ENCODE results near the gene RC3H2.
A peak's percentile ranks its signal among the peaks of the same experiment; 100 is the strongest.

Gene RC3H2, protein sequence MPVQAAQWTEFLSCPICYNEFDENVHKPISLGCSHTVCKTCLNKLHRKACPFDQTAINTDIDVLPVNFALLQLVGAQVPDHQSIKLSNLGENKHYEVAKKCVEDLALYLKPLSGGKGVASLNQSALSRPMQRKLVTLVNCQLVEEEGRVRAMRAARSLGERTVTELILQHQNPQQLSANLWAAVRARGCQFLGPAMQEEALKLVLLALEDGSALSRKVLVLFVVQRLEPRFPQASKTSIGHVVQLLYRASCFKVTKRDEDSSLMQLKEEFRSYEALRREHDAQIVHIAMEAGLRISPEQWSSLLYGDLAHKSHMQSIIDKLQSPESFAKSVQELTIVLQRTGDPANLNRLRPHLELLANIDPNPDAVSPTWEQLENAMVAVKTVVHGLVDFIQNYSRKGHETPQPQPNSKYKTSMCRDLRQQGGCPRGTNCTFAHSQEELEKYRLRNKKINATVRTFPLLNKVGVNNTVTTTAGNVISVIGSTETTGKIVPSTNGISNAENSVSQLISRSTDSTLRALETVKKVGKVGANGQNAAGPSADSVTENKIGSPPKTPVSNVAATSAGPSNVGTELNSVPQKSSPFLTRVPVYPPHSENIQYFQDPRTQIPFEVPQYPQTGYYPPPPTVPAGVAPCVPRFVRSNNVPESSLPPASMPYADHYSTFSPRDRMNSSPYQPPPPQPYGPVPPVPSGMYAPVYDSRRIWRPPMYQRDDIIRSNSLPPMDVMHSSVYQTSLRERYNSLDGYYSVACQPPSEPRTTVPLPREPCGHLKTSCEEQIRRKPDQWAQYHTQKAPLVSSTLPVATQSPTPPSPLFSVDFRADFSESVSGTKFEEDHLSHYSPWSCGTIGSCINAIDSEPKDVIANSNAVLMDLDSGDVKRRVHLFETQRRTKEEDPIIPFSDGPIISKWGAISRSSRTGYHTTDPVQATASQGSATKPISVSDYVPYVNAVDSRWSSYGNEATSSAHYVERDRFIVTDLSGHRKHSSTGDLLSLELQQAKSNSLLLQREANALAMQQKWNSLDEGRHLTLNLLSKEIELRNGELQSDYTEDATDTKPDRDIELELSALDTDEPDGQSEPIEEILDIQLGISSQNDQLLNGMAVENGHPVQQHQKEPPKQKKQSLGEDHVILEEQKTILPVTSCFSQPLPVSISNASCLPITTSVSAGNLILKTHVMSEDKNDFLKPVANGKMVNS

DNA sequence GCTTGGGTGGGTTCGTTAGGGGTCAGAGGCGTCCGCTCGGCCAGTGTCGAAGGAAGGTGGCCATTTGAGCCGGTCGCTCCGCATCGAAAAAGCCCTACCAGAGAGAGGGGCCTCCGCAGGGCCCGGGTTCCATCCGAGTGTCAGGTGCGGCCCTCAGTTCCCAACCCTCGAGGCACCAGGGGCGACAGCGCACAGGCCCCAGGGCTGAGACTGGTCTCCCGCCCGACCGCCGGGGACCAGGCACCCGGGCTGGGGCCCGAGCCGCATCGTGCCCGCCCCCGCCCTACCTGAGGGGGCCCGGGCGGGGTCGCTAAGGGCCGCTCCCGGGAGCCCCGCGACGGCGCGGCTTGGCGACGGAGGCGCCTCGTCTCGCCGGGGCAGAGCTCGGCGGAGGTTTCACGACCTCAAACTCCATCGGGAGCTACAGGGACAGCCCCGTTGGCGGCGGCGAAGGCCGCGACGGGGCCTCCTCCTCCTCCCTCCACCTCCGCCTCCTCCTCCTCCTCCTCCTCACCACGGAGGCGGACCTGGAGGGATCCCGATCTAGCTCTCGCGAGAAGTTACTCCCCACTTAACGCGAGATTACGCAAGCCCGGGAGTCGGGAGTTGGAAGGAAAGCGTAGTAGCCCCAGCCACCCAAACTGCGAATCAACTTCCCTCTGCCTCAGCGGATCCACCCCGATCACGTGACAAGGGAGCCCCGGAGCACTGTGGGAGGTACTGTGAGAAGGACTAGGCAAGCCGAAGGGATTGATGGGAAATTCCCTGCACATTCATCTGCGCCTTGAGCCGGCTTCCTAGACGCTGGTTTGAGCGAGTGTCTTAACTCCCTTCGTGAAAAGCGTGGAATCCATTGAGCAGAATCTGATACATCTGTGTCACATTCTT is at the start of gene RC3H2:
Gene RC3H2 (minus strand): TSS at position 537 of the 888 bp plus-strand sequence. CDS start 7,850 bp downstream, outside the sequence.
- peak; percentile 99 for DNase-seq

DNA sequence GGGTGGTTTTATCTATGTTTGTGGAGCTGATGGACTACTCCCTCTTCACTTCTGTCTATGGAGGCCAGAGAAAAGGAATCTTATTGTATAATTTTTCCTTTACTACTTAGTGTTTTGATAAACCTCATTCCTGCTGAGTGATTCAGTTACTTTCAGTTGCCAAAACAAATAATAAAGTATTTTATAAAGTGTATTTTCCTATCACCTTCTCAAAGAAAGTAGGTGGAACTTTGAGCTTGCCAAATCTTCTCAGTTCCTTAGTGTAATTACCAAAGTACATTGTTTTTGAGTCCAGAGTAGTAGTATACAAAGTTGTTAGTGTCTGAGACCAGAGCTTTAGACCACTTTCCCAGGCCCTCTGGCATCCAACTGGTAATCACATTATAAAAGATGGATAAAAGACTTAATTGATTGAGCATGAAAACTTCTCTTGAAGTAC is 49.1 kb upstream of the RC3H2 start:
- DNase-seq, result no peak

DNA sequence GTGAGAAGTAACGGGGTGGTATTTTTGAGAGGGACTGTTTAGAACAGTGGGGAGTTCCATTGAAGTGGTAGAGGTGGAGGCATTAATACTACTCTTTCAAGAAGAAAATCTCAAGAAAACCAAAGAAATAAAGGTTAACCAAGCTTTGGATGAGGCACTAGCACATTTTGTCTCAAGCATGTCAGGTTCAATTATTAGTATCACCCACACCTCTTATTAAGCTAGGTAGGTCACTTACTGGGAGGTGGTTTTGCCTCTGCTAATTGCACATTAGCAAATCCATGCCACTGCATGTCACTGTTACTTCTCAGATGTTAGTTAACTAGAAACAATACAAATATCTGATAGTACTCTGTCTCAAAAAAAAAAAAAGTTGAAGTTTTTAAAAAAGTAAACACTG is 45.9 kb upstream of the RC3H2 start:
- no peak for DNase-seq

DNA sequence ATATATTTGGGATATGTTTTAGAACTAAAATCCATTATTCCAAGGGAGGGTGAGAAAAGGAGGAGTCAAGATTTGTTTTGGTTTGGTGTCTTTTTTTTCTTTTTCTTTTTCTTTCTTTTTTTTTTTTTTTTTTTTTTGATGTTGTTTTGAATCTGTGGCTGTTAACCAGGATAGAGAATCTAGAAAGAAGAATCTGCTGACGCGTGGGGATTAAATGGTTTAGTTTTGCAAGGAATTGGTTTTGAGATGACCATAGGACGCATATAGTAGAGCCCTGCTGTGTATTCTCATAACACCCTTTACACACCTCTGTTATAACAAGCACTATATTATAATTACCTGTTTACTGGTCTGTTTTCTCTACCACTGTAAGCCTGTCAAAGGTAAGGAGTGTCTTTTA is 45.1 kb upstream of the RC3H2 start:
- DNase-seq, result no peak

DNA sequence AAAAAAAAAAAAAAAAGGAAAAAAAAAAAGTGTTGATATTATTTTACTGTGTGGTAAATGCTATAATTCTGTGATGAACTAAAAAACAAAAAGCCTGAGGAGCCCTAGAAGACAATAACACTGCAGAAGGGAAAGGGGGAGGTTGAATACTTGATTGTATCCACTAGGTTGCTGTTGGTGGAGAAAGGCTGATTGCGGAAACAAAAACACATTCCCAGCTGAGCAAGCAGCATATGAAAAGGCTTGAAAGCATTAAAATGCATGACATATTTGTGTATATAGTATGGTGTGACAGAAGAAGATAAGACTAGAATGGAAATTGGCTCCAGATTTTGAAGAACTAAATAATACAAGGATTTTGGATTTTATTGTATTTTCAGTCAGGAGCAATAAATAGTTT is 44.5 kb upstream of the RC3H2 start:
- no peak for DNase-seq

DNA sequence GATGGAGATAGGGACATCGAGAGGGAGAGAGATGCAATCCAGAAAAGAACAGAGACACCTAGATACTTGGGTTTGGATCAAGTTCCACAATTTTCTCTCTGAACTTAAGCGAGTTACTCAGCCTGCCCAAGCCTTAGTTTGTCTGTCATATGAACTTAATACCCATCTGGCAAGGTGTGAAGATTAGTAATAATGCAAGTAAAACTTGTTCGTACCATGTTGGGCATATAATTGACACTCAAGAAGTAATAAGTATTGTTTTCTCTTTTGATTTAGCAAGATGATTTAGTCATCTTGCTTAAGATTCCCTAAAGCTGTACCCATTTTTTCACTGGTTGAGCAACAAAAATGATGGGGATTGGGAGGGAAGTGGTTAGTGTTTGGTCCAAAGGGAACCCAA is 43.2 kb upstream of the RC3H2 start:
- DNase-seq, result peak; percentile 49

DNA sequence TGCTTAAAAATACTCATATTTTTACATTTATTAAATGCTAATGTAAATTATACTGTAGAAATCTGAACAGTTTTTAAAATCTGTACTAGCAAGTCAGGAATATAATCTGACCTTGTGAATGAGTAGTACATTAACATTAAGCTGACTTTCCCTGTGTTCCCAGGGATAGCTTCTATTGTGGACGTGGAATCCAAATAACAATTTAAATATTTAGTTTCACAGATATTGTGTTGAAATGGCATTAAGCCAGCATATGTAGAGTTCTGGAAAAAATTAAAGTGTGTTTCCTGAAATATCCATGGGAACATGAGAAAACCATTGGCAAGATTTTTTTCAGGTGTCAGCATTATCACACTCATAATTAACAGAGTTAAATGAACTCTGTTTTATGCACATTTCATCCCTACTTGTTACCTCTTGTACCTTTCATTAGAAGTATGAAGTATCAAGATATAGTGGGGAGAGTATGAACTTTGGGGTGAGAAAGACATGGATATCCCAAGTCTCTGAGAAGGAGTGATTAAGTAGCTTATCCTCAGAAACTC is 41.4 kb upstream of the RC3H2 start:
- DNase-seq, result no peak

DNA sequence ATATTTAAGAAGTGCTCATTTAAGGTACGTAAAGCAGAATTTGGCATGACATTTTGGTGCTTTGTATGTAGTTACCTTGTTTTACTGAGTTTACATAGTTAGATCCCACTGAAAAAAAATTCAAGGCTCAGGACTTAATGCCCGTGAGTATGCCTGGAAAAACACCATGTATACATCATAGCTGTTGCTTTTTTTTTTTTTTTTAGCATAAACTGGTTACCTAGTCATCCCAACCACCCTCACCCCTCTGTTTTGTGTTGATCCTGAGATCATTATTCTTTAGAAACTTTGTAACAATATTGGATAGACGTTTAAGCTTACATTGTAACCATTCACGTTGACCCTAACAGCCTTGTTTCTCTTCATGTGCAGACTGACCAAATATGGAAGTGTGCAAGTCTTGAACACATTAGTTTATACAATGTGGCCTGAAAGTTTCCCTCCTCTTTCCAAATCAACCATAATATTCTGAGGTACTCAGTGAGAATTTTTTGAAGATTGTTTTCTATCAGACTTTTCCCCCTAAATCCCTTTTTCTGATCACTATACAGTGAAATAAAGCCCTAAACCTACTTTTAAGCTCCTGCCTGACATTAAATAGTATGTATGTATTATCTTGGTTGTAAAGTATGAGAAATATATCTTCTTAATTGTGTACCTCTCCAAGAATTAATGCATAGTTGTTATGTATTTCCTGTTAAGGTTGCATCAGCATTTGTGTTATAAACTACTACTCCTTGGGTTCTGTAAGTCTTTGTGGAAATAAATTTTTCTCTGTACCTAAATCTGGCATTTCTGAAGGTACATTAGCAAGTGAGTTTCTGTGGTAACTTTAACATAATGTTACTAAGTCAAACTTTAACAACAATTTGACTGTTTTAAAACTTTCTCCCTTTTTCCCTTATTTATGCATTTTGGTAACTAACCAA is 40.1 kb upstream of the RC3H2 start:
- DNase-seq, result no peak

DNA sequence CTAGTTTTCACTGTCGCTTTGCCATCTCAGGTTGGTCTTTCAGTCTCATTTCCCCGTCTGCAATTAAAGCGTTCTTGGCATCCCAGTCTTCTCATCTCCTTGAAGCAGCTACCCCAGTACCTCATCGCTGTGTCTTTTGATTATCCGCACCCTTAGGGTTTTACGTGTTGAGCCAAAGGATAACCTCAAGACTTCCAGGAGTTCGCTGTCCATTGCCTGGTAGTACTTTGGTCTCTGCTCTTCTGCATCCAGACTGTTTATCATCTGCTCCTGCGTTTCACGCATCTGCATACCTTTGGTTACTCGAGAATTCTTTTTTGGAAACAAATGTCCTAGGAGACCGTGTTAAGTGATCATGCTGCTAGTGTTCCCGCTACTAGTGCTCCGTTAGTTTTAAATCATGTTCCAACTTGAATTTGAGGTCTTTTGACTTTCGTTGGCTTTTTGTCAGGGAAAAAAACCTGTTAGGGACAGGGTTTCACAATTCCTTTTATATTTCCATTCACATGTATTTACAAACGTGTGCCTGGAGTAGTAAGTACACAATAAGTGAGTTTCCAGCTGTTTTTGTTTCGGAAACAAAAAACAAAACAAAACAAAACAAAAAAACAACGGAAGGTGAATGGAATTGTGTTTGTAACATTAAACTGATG is 36.5 kb upstream of the RC3H2 start:
- DNase-seq, result no peak

DNA sequence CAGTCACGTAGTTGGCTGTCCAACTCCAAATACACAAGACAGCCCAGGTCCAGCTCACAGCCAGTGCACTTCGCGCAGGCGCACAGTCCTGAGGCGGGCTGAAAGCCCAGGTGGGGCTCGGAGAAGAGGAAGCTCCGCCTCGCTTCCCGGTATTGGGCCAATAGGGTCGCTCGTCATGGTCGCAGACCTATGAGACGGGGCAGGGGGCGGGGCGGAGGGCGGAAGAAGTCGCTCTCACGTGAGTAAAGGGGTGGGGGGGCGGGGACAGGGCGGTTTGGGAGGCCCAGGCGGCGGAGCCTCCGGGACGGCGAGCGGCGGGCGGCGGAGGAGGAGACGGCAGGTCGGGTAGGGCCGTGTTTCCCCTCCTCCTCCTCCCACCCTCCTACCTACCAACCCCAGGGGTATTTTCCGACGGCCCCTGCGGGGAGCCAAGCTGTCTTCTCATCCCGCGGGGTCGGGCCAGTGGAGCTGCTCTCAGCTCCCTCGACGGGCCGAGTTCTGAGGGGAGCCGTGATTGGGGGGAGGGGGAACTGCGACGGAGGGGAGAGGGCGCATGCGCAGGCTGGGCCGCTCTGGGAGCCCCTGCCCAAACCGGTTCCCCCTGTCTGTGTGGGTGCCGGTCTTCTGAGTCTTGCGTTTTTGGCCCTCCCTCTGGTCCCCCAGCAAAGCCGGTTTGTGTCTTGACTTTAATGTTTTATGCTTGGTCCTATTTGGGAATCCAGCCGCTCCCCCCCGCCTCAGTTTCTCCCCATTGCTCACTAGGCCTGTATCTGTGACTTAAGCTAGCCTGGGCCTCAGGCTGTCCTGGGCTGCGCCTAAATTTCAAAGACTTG is 35.8 kb upstream of the RC3H2 start, which contains the start of gene RABGAP1:
Gene RABGAP1 (plus strand): TSS at position 272 of the 833 bp plus-strand sequence. CDS start 16,040 bp downstream, outside the sequence.
- peak; percentile 99 for DNase-seq

DNA sequence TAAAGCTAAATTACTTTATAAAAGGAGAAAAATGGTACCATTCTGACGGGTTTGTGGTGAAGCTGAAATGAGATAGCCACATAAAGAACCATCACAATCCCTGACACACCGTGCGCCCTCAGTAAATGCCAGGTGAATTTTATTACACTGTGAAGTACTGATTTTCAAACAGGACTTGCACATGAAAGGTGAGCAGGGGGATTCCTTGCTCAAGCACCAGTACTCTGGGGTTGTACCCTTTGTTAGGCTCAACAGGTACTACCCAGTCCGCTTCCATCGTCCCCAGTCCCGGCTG is 35.2 kb upstream of the RC3H2 start:
- no peak for DNase-seq

DNA sequence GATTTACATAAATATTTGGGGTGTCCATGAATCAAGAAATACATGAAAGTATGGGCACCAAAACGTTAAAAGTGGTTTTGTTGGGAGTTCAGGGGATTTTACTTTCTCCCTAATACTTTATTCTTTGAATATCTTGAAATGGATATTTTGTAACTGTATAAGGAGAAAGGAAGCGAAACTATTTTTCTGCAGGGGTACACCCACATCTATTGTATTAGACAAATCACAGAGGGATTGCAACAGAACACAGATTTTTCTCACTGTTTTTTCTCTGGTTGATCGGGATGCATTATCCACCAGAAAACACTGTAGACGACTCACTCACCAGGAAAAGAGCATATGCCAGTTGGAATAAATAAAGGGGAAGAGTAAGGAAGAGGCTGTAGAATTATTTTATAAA is 34.4 kb upstream of the RC3H2 start:
- DNase-seq, result peak; percentile 84

DNA sequence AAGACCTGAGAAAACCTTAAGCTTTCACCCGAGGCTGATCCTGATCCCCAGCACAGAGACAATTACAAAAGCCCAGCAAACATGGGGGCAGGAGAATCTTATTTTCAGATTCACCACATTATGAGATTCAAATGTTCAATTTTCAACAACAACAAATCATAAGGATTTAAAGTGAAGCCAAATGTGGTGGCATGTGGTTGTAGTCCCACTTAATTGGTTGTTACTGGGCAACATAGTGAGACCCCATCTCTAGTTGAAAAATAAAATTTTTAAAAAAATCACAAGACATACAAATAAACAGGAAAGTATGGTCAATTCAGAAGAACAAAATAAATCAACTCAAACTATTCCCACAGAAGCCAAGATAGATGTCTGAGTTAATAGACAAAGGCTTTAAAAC is 31.7 kb upstream of the RC3H2 start:
- DNase-seq, result no peak

DNA sequence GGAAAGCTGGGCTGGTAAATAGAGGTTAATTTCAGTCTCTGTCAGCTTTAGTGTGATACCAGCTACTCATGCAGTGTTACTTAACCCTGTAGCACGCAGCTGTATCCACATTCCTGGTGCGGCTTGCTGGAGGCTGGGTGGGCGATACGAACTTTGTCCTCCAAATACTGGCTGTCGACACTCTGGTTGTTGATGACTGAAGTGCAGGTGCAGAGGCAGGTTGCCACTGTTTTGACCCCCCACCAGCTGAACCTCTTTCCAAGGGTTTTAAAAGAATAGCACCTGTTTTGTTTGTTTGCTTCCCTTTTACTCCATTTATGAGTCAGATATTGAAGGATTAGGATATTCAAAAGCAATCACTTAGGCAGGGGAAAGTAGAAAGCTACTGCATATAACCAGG is 31.3 kb upstream of the RC3H2 start:
- DNase-seq, result no peak

DNA sequence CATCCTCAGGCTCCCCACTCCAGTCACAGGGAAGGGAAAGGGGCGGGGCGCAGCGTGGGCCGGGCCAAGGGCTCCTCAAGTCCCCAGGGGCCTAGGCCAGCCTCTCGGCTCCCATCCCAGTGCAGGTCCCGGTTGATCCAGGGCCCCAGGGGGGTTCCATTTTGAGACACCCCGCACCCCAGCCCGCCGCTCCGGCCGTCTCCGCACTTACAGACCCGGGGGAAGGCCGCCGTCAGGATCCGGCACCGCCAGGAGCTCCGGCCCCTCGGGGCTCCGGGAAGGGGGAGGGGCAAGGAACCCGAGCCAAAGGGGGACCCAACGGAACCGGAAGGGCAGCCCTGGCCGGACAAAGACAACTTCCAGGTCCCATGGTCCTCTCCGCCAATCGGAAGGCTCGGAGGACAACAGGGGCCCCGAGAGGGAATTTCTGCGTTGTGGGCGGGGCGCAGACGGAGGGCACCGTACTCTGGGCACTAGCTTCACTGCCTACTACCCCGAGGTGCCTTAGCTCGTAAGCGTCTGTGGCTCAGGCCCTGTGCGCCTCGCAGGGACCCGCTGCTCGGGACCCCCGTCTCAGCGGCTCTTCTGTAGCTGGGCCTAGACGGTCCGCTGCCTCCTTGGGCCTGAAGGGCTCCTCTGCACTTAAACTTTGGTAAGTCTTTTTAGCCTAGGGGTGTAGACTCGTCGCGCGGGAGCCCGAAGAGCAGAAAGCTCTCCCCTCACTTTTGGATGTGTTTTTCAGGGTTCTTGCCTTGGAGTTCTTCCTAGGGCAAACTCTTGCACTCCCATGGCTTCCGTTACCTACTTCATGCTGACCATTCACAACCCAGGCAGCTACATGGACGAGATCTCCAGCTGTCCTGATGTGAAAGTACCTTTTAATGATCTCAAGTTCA is 26.3 kb upstream of the RC3H2 start, which contains the start of gene ZBTB26:
Gene ZBTB26 (minus strand): TSS at position 287 of the 896 bp plus-strand sequence. CDS start 11,578 bp downstream, outside the sequence.
- DNase-seq, result peak; percentile 97

DNA sequence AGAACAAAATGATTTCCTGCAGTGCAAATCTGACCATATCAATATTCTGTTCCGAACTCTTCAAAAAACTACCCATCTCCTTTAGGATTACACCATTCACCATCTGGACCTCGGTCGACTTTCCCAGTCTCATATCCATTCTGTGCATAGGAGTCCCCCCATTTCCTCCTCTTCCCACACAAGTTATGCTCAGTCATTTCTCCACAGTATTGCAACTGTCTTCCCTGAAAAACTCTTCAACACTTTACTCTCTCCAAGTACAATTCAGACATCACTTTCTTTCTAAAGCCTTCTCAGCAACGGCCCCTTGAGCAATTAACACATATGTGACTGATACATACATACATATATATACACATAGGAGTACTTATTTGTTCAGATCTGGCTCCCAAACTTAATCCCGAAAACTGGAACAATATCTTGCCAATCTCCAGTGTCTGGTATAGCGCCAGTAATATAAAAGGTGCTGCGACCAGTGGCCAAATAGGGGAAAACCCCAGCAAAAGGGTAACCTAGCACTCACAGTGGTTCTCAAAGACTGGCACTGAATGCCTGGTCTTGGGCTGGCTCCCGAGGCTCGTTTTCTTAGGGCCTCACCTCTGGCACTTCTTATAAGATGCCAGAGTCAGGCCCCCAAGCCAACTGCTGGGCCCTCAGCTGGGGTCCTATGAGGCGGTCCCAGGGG is 25.5 kb upstream of the RC3H2 start:
- DNase-seq, result peak; percentile 25

DNA sequence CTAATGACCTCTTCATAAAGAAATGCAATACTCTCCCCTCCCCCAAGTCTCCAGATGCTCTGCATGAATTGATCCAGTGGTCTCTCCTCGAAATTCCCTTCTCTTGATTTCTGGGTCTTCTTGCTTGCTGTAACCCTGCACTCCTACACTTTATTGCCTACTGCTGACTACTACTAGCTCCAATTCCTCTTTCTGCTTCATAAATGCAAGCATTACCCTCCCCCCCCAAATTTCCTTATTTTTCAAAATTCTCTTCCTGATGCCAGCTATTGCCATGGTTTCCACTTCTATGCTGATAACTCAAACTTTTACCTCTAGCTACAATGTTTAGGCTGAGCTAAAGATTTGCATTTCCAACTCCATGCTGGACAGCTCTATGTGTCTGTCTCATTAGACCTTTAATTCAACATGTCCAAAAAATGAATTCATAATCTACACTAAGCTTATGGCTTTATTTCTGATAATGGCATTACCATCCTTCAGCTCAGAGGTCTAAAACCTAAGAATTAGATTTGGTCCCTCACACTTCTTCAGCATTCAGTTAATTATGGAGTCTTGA is 24.7 kb upstream of the RC3H2 start:
- DNase-seq, result peak; percentile 60

All from inflammatory macrophage treated with lipopolysaccharide for 4 hours (primary cell).